ENCODE data around the gene XRCC3. TPM values are rescaled to one million over a fixed set of nuclear protein-coding genes. Genes with fewer than 3 reads are reported as not detected.
A peak's percentile ranks its signal among the peaks of the same experiment; 100 is the strongest.

Gene XRCC3
- total RNA-seq, 1 experiment from 2014 or later = 46.7 TPM

DNA sequence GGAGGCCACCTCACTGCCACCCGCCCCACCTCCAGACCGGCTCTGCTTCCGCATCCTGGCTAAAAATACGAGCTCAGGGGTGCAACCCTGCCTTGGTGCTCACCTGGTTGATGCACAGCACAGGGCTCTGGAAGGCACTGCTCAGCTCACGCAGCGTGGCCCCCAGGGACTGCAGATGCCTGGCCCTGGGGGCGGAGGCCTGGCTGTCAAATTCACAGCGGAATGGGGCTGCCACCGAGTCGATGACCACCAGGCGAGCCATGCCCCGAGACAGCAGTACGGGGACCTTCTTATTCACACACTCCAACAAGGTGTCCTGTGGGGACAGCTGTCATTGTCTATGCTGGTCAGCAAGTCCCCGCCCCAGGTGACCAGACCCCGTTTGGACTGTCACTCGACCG lies 16.0 kb downstream of the XRCC3 start (continued):
- TF ChIP-seq AR (CRISPR knock-in tag; IDR thresholded peaks at IDR 0.05) = no peak
- TF ChIP-seq RELA (CRISPR knock-in tag; IDR thresholded peaks at IDR 0.05; ENCODE audit: borderline replicate concordance) = no peak
- TF ChIP-seq NFATC4 (CRISPR knock-in tag; IDR thresholded peaks at IDR 0.05) = no peak
- TF ChIP-seq, protein P1, sequence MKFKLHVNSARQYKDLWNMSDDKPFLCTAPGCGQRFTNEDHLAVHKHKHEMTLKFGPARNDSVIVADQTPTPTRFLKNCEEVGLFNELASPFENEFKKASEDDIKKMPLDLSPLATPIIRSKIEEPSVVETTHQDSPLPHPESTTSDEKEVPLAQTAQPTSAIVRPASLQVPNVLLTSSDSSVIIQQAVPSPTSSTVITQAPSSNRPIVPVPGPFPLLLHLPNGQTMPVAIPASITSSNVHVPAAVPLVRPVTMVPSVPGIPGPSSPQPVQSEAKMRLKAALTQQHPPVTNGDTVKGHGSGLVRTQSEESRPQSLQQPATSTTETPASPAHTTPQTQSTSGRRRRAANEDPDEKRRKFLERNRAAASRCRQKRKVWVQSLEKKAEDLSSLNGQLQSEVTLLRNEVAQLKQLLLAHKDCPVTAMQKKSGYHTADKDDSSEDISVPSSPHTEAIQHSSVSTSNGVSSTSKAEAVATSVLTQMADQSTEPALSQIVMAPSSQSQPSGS (CRISPR knock-in tag; IDR thresholded peaks at IDR 0.05; ENCODE audit: borderline replicate concordance, low read depth) = no peak
- TF ChIP-seq MLX (CRISPR knock-in tag; IDR thresholded peaks at IDR 0.05) = no peak

GRCh38 chr14:103698380-103699260 lies 16.6 kb downstream of the XRCC3 start:
- CTCF ChIA-PET = no interaction called here
- Mint-ChIP-seq H3K27ac (no peak overlapping the region), H3K4me1 (peaks cover 15% of the 10 kb centered on the region), H3K9me3 (no peaks in the 10 kb centered on the region), H3K36me3 (peaks cover 17% of the 10 kb centered on the region; the same call in 1 of the 2 replicates), H3K4me3 (no peak overlapping the region), H3K27me3 (ENCODE audit: low read depth) (no peaks in the 10 kb centered on the region; the same call in 1 of the 2 replicates)
- peak; percentile 7 for ATAC-seq
- DNase-seq (ENCODE audit: low spot score) = no peak
- POLR2A ChIA-PET = no interaction called here
- TF ChIP-seq, protein P2, sequence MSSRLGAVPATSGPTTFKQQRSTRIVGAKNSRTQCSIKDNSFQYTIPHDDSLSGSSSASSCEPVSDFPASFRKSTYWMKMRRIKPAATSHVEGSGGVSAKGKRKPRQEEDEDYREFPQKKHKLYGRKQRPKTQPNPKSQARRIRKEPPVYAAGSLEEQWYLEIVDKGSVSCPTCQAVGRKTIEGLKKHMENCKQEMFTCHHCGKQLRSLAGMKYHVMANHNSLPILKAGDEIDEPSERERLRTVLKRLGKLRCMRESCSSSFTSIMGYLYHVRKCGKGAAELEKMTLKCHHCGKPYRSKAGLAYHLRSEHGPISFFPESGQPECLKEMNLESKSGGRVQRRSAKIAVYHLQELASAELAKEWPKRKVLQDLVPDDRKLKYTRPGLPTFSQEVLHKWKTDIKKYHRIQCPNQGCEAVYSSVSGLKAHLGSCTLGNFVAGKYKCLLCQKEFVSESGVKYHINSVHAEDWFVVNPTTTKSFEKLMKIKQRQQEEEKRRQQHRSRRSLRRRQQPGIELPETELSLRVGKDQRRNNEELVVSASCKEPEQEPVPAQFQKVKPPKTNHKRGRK (CRISPR knock-in tag; IDR thresholded peaks at IDR 0.05; ENCODE audit: borderline replicate concordance) = no peak
- TF ChIP-seq JUN (CRISPR knock-in tag; IDR thresholded peaks at IDR 0.05) (no peak), PRDM15 (CRISPR knock-in tag; IDR thresholded peaks at IDR 0.05) (no peak), CTCF (IDR thresholded peaks at IDR 0.05) (no peak), ZNF232 (CRISPR knock-in tag; IDR thresholded peaks at IDR 0.05) (no peak), FOXP1 (CRISPR knock-in tag; IDR thresholded peaks at IDR 0.05; ENCODE audit: borderline replicate concordance) (no peak), ZNF121 (CRISPR knock-in tag; IDR thresholded peaks at IDR 0.05) (no peak), NR1H2 (CRISPR knock-in tag; IDR thresholded peaks at IDR 0.05) (no peak), MXD4 (CRISPR knock-in tag; IDR thresholded peaks at IDR 0.05; ENCODE audit: borderline replicate concordance) (no peak), FOXK1 (CRISPR knock-in tag; IDR thresholded peaks at IDR 0.05) (no peak), ZNF416 (CRISPR knock-in tag; IDR thresholded peaks at IDR 0.05) (no peak), NR3C1 (CRISPR knock-in tag; conservative IDR thresholded peaks at IDR 0.05; ENCODE audit: low read depth) (no peak), NFE2L1 (CRISPR knock-in tag; IDR thresholded peaks at IDR 0.05) (no peak)
- TF ChIP-seq, protein P3, sequence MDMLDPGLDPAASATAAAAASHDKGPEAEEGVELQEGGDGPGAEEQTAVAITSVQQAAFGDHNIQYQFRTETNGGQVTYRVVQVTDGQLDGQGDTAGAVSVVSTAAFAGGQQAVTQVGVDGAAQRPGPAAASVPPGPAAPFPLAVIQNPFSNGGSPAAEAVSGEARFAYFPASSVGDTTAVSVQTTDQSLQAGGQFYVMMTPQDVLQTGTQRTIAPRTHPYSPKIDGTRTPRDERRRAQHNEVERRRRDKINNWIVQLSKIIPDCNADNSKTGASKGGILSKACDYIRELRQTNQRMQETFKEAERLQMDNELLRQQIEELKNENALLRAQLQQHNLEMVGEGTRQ (CRISPR knock-in tag; IDR thresholded peaks at IDR 0.05) = no peak
- TF ChIP-seq, protein P4, sequence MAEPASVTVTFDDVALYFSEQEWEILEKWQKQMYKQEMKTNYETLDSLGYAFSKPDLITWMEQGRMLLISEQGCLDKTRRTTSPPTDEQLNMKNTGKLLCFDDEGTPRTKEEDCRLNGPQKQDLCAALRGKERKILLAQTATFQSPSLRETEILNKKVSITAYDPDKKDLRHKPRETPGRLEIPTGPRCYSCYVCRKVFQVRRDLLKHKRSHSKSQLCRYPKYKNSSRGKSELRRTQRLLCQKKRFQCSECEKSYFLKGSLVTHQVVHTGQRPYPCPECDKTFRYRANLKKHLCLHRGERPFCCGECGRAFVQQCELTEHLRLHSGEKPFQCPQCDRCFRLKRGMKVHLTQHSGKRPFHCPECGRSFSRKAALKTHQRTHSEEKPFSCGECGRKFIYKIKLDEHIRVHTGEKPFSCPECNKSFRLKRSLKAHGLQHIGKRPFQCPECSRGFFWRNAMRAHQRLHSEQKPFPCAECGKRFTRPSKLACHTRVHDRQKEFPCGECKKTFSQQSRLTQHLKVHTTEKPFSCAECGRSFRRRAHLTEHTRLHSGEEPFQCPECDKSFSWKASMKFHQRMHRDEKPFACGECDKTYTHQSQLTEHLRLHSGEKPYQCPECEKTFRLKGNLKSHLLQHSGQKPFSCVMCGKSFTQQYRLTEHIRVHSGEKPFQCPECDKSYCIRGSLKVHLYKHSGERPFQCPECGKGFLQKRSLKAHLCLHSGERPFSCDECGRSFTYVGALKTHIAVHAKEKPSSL (CRISPR knock-in tag; conservative IDR thresholded peaks at IDR 0.05) = no peak

Data from WTC11 (cell line).